HG02852 (cell line): ENCODE measurements around the gene ATAD3A.
"Not testable (repeated sequence)": the region's sequence is repeated elsewhere in the genome, so short reads cannot be mapped to it uniquely, and the experiment has no call there.

Source experiments
- ATAC-seq: cut with Tn5 transposase; IDR thresholded peaks from one replicate; pipeline ENCODE4 v1.9.1; 2021; ENCODE audit warnings: mild to moderate bottlenecking, moderate library complexity; ENCODE audit not compliant: unreplicated experiment

ATAD3A gene

GRCh38 chr1:1553821-1554494, 42.0 kb downstream of the ATAD3A start:
- ATAC-seq: no peak

GRCh38 chr1:1554550-1554925, 42.6 kb downstream of the ATAD3A start:
- no peak for ATAC-seq

DNA sequence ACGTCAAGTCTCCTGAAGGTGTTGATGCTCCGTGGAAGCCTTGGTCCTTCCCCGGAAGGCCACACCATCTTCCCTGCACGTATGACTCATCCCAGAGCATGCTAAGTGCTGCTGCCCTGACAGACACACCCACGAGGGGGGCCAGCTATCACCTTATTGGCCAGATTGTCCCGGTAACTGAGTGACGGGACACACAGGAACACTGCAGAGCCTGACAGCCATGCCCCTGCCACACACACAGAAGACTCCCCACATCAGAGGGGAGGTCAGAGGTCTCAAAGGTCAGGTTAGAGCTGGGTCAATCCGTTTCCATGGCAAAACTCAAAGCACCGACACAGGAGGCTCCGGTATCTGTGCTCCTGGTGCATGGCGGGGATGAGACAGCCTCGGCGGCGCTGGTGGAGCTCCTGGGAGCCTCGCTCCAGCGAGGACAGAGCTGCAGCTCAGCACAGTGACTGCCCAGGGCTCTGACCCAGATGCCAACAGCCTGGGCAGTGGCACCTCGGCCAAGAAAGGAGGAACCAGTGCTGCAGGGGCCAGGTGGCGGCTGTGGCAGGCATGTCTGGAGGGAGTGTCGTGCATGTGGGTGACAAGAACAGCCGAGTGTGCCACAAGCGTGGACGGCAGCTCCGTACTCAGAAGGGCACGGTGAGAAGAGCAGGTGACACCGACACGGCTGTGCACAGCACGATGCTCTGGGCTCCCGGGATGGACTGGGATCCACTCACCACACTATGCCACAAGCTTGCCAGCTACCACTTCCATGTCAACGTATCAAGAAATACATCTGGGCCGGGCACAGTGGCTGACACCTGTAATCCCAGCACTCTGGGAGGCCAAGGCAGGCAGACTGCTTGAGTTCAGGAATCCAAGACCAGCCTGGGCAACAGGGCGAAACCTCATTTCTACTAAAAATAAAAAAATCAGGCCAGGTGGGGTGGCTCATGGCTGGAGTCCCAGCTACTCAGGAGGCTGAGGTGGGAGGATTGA, 43.3 kb downstream of the ATAD3A start:
- no peak for ATAC-seq

DNA sequence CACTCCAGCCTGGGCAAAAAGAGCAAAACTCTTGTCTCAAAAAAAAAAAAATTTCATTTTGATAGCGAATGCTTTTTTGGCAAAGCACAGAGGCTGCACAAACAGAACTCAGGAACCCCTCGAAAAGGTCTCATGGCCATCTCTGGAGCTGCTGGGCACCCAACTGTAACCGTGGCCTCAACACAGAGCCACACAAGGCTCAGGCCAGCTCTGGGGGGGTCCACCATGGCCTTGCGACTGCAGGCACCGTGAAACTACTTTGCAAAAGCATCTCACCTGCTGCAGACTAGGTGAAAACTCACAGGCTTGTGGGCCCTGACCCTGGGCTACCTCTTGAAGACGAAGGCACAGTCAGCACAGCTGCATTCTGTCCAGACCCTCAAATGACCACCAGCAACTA, 44.5 kb downstream of the ATAD3A start:
- no peak for ATAC-seq

DNA sequence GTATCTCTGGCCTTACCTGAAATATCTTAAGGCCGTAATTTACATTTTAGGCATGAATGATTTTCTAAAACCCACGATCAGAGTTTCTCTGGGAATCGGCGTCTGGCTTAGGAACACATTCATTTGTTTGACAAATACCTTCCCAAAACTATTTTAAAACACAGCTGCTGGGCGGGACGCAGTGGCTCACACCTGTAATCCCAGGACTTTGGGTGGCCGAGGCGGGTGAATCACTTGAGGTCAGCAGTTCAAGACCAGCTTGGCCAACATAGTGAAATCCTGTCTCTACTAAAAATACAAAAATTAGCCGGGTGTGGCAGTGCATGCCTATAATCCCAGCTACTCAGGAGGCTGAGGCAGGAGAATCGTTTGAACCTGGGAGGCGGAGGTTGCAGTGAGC, 45.0 kb downstream of the ATAD3A start:
- not testable (repeated sequence) for ATAC-seq

DNA sequence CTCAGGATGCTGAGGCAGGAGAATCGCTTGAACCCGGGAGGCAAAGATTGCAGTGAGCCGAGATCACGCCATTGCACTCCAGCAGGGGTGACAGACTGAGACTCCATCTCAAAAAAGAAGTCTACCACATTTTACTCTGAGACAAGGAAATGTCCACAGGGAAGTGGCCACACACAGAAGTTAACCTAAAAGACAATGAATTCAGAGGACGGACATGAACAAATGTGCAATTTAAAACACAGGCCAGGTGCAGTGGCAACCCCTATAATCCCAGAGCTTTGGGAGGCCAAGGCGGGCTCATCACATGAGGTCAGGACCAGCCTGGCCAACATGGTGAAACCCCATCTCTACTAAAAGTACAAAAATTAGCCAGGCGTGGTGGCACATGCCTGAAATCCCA, 45.7 kb downstream of the ATAD3A start:
- not testable (repeated sequence) for ATAC-seq

- ATAC-seq: no peak
Measured at GRCh38 chr1:1558591-1558990, 46.6 kb downstream of the ATAD3A start.

DNA sequence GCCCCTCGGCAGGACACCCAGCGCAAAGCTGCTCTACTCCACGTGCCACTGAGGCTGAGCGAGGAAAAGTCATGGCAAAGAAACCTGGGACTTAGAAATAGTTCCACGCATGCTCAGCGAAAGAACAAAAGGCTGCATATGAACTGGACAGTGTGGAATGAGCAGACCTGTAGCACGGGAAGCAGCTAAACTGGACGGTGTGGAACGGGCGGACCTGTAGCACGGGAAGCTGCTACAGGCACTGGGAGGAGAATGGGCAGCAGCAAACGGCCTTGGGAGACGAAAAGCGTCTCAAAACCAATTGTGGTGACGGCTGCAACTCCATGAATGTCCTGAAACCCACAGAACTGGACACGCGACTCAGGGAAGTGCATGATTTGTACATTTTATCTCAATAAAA, 47.1 kb downstream of the ATAD3A start:
- no peak for ATAC-seq

GRCh38 chr1:1560178-1560577, 48.2 kb downstream of the ATAD3A start:
- ATAC-seq: no peak

DNA sequence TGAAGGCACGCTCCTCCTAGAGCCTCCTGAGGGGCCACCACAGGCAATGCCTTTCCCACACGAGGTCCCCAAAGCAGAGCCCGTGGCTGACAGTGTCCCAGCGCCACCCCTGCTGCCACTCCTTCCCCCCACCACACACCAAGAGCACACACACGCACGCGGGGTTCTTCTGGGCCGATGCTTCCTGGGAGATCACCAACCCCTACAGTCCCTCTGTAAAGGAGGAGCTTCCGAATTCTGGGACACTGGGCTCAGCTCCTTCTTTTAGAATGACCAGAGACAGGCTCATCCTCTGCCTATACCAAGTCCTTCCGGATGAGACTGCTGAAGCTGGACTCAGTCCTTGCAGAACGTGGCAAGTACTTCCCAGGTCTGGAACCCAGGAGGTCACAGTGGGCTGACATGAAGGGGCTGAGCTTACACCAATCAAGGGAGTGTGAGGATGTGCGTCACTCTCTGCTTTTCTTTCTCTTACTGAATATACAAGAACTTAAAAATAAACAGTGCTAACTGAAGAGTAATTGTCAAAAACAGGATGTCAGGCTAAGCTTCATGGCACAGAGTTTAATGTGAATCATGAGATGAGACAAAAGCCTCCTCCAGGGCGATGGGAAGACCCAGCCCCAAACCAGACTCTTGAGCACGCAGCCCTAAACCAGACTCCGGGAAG, 50.0 kb downstream of the ATAD3A start:
- no peak for ATAC-seq

DNA sequence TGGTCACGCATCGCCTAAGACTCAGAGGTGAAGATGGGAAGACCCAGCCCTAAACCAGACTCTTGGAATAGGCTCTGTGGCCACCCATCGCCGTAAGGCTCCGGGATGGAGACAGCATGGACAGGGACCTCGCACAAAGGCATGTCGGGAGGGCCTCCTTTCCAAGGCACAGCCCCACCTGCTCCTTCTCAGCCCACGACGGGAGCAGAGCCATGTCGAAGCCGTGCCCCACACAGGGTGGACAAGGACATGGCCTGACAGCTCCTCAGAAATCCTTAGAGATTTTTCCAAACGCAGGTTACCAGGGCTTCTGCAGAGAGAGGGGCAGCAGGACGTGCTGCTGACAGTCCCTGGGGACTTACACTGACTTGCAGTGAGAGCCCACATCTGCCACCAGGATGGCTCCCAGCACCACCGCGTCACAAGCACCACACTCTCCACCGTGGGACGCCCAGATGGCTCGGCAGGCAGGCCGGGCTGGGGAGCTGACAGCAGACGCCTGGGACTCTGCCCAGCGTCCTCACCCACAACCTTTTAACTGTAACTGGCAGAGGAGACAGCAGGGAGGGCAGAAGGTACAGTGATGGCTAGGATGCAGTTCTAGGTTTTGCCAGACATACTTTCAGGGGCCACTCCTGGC, 50.7 kb downstream of the ATAD3A start:
- no peak for ATAC-seq

GRCh38 chr1:1563688-1564087, 51.7 kb downstream of the ATAD3A start:
- ATAC-seq: no peak

GRCh38 chr1:1564268-1564667, 52.3 kb downstream of the ATAD3A start:
- no peak for ATAC-seq

DNA sequence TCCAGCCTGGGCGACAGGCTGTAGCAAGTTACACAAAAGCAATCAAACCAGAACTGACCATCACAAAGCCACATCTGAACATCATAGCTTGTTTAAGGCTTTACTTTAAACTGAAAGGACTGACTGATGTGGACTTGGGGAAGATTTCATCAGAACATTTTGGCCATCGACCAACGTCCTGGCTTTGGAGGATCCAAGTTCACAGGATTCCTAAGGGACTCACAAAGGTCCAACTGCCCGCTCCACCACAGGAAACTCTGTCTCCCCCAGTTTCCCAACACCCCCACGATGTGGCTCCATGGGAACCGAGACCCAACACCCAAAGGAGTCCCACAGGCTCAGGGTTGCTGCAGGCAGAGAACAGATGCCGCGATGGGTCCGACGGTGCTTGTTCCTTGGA, 53.4 kb downstream of the ATAD3A start:
- no peak for ATAC-seq

DNA sequence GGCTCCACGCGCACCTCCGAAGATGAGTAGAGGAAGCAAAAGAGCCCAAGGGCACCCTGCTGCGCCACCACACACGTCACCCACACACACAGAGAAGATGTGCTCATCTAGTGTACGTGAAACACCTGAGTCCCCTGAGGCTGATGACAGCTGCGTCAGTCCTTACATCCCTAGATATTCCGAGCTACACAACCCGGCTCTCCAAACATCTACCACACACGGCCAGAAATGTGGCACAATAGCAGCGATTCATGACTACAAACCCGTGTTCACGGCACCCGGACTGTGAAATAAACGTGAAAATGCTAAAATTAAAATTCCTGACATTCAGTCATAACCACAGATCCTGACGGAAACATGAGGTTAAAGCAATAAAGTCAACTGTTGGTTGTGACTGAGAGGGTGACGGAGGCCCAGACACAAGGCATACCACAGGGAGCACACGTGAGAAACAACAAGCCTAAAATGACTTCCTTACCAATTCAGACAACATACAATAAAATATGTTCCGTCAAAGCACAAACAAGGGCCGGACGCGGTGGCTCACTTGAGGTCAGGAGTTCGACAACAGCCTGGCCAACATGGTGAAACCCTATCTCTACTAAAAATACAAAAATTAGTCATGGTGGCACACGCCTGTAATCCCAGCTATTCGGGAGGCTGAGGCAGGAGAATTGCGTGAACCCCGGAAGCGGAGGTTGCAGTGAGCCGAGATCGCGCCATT, 55.4 kb downstream of the ATAD3A start:
- no peak for ATAC-seq

GRCh38 chr1:1567891-1568291, 55.9 kb downstream of the ATAD3A start:
- ATAC-seq: no peak

DNA sequence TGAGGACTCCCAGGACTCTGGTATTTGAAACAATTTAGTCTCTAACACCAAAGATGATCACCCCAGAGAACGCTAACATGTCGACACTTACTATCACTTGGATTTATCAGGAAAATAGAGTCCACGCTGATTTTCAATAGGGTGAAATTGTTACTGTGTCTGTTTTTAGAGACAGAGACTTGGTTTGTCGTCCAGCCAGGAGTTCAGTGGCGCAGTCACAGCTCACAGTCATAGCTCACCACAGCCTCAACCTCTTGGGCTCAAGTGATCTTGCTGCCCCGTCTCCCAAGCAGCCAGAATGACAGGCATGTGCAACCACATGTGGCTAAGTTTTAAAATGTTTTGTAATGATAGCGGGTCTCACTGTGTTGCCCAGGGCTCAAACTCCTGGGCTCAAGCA, 57.4 kb downstream of the ATAD3A start:
- no peak for ATAC-seq

DNA sequence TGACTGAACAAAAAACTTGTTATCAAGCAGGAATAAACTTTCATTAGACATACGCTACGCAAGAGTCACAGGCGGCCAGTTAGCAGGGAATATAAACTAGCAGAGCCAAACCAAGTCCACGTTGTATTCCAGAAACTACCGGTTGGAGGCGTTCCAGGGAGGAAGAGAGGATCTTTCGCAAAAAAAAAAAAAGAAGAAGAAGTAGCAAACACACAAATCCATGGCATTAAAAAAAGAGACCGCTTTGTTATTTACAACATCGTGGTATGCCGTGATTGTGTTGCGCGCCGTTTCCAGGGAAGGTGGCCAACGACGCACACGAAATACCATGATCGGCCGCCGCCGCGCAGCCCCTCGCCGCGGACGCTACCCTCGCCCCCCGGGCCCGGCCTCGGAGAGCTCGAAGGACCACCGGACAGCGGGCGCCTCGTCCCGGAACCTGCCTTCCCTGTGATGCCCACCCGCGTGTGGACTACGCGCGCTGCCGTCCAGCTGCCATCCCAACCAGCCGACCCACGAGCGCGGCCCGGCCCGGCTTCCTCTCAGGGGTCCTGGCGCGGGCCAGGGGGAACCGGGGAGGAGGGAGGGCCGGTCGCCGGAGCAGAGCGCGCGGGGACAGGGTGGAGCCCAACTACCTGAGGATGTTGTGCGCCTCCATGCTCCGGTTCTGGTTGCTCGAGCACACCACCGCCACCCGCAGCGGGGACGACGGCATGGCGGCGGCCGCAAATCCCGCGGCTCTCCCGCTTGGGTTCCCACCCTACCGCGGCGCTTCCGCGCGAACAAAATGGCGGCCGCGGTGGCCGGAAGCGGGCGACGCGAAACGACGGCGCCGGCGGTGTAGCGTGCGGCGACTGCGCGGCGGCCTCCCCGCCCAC, 62.1 kb downstream of the ATAD3A start:
- peak; percentile 64 for ATAC-seq

GRCh38 chr1:1574721-1575537, 63.0 kb downstream of the ATAD3A start, which contains the start of gene SSU72:
SSU72 (minus strand) TSS chr1:1574863; CDS start chr1:1574557, 306 bp downstream.
- peak; percentile 78 for ATAC-seq
